Thoracic aorta (tissue), 2 donors: Measurements from ENCODE around the gene RAB11FIP5. TPM values are rescaled to one million over a fixed set of nuclear protein-coding genes. Genes with fewer than 3 reads are reported as not detected.

ENCODE experiments used
- ATAC-seq: fragments of 150-250 bp; one replicate; pipeline ENCODE4 v1.8.0; 2017; ENCODE audit warnings: low read depth; ENCODE audit not compliant: insufficient number of reproducible peaks, low FRiP score
- DNase-seq: peaks from one replicate; pipeline ENCODE4 v3.0.0-alpha.2; 2020; ENCODE audit warnings: low spot score
- H3K27ac ChIP-seq, 2 donors: fragments of 200-600 bp; sonication (generic); 1 replicate in 1 of 2; 2 replicates in 1 of 2; pipeline ENCODE4 v1.5.1; 2016; ENCODE audit warnings: mild to moderate bottlenecking in 2 of 2, moderate library complexity in 2 of 2
- H3K27me3 ChIP-seq: fragments of 200-600 bp; sonication (generic); replicated peaks from 2 replicates; pipeline ENCODE4 v1.6.0; 2016; ENCODE audit warnings: mild to moderate bottlenecking; ENCODE audit not compliant: insufficient read depth
- H3K36me3 ChIP-seq: fragments of 200-600 bp; sonication (generic); one replicate; pipeline ENCODE4 v1.5.1; 2016
- H3K4me1 ChIP-seq, 2 donors: fragments of 200-600 bp; sonication (generic); 1 replicate in 1 of 2; 2 replicates in 1 of 2; pipeline versions ENCODE4 v1.5.1 to v1.6.0; 2016; ENCODE audit warnings: low read depth in 2 of 2, mild to moderate bottlenecking in 1 of 2; ENCODE audit not compliant: control insufficient read depth in 1 of 2
- H3K4me3 ChIP-seq: fragments of 200-600 bp; sonication (generic); 2 replicates; pipeline ENCODE4 v1.5.1; 2016; ENCODE audit warnings: mild to moderate bottlenecking
- H3K9me3 ChIP-seq: fragments of 200-600 bp; sonication (generic); 2 replicates; pipeline ENCODE4 v1.5.1; 2016
- CTCF ChIP-seq: fragments of 200-600 bp; sonication (generic); IDR thresholded peaks from one replicate; pipeline ENCODE4 v1.5.1; 2019; ENCODE audit warnings: antibody characterized with exemption
- total RNA-seq, 2 donors: library from RNA; depleted of rRNA; stranded (reverse); fragments of >200 nt; gene quantifications; one replicate each; pipeline versions ENCODE4 v1.1.0 to v1.2.3, GENCODE V29; 2016

Gene RAB11FIP5
- total RNA-seq, 2 donors from 2014 or later, result 62.4 to 78.8 TPM

GRCh38 chr2:73084971-73085370, 27.8 kb downstream of the RAB11FIP5 start:
- H3K9me3 ChIP-seq, result no peaks in the 10 kb centered on the region
- no peak overlapping the region for H3K27ac ChIP-seq
- ATAC-seq, result no peak
- no peak for TF ChIP-seq CTCF
- H3K36me3 ChIP-seq, result peaks cover 15% of the 10 kb centered on the region
- H3K4me3 ChIP-seq, result peak overlapping the region; percentile 69
- H3K27me3 ChIP-seq, result no peaks in the 10 kb centered on the region
- peaks cover 16 to 77% of the 10 kb centered on the region in 2 donors for H3K4me1 ChIP-seq
- no peak for DNase-seq

DNA sequence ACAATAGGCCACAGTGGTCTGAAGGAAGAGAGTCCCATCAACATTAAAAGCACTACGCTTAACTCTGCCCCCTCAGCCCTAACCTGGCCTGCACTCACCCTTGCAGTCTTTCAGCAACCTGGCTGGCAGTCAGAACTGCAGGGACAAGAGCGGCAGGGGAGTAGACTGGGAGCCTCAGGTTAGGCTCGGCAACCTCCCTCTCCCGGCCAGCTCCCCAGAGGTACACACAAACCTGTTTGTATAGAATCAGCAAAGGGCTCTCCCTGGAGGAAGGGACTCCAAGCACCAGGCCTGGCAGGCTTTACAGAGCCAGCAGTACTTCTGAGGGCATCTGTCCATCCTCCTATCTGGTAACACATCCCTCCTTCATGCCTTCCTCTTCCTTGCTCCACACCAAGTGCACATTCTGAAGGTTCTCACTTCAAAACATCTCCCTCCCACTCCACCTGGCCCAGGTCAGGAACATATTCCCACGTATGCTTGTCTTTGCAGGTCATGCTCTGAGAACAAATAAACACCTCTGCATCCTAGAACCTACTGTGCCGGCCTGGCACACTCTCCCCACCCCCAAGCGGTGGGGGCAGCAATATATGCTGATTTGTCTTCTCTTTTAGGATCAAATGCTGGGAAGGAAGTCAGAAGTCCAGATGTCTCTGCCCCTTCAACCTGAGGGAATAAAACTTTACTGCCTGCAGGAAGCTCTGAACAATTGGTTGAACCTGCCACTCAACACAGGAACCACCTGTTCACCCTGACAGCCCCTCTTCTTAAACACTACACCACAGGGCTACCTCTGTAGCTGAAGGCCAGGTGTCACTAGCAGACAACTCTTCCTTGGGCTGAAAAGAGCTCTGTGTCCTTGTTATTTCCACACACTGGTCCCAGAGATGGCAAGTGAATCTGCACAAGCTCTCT, 28.6 kb downstream of the RAB11FIP5 start:
- peaks cover 15 to 71% of the 10 kb centered on the region in 2 donors for H3K4me1 ChIP-seq
- H3K4me3 ChIP-seq, result no peak overlapping the region
- DNase-seq (no peak), ATAC-seq (no peak)
- peaks cover 23% of the 10 kb centered on the region for H3K36me3 ChIP-seq
- no peak overlapping the region for H3K27ac ChIP-seq
- no peaks in the 10 kb centered on the region for H3K9me3 ChIP-seq
- no peaks in the 10 kb centered on the region for H3K27me3 ChIP-seq
- no peak for TF ChIP-seq CTCF

GRCh38 chr2:73082523-73083410, 30.0 kb downstream of the RAB11FIP5 start:
- H3K27me3 ChIP-seq, result no peaks in the 10 kb centered on the region
- no peak overlapping the region for H3K4me3 ChIP-seq
- no peak overlapping the region for H3K27ac ChIP-seq
- H3K36me3 ChIP-seq, result peaks cover 25% of the 10 kb centered on the region
- TF ChIP-seq CTCF, result no peak
- DNase-seq, result no peak
- H3K9me3 ChIP-seq, result no peaks in the 10 kb centered on the region
- ATAC-seq, result no peak
- H3K4me1 ChIP-seq, result peaks cover 15 to 58% of the 10 kb centered on the region in 2 donors

GRCh38 chr2:73081181-73081671, 31.5 kb downstream of the RAB11FIP5 start:
- Histone ChIP-seq H3K36me3 (peaks cover 25% of the 10 kb centered on the region), H3K27ac (no peak overlapping the region), H3K9me3 (no peaks in the 10 kb centered on the region), H3K4me3 (no peak overlapping the region), H3K4me1 (peaks cover 5 to 42% of the 10 kb centered on the region in 2 donors), H3K27me3 (no peaks in the 10 kb centered on the region)
- ATAC-seq, result no peak
- no peak for DNase-seq
- TF ChIP-seq CTCF, result no peak
